DMS 273 (cell line): ENCODE measurements around the gene TMEM40.
A peak's percentile ranks its signal among the peaks of the same experiment; 100 is the strongest.
"Not testable (repeated sequence)": the region's sequence is repeated elsewhere in the genome, so short reads cannot be mapped to it uniquely, and the experiment has no call there.

Experiments
- DNase-seq: peaks from one replicate; lab custom pipeline; 2025; ENCODE audit not compliant: unreplicated experiment; lab: John Stamatoyannopoulos, UW

Gene TMEM40

DNA sequence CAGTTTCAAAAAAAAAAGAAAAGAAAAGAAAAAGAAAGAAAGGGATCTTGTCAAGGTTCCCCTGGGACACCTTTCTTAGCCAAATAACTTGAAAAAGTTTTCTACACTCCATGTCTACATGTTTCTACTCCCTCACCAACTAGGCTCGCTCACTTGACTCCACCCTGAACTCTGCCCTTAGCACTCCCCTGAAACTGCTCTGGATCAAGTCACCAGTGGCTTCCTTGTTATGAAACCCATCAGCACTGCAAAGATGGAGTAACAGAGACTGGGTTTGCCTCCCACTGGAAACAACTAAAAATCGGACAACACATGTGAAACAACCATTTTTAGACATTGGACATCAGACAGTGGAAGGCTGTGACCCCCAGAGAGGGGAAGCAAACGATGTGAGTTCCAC is 36.8 kb downstream of the TMEM40 start:
- DNase-seq = no peak

DNA sequence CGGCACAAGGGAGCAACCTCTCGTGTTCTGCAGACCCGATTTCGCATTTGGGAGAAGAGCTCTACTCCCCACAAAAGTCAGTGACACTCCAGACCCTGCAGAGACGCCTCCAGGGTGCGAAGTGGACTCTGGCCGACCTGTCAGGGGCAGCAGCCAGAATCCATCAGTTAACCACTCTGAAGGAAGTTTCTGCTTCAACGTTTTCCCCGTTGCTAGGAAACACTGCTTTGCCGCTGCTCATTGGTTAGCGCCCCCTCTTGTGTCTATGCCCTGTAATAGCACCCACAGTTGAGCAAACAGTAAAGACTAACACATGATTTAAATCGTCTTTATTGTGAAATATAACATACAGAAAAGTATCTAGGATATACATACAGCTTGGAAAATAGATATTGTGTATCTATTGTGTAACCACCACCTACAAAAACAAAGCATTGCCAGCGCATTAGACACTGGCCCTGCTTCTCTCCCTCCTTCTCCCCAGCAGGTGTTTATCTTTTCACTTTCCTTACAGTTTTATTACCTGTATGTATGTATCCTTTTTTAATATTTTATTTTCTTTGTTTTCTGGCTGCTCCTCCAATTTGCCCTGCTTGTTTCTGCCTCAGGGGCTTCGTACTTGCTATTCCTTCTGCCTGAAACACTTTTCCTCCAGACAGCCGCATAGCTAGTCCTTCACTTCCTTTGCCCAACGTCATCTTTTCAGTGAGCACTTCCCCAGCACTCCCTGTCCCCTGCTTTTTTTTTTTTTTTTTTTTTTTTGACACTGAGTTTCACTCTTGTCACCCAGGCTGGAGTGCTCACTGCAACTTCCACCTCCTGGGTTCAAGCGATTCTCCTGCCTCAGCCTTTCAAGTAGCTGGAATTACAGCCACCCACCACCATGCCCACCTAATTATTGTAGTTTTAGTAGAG is 38.8 kb downstream of the TMEM40 start:
- DNase-seq = peak; percentile 84

DNA sequence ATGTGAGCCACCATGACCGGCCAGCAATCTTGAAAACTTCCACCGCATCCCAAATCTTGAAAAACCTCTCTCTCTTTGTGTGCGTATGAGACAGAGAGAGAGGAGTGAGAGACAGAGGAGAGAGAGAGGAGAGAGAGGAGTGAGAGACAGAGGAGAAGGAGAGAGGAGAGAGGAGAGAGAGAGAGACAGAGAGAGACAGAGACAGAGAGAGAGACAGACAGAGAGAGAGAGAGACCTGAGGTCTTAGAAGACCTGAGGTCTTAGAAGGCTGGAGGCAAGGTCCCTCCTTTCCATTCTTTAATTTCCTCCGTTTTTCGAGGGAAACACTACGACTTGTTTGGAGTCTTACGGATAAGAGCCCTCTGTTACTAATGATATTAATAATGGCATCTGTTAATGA is 39.5 kb downstream of the TMEM40 start:
- DNase-seq = no peak

DNA sequence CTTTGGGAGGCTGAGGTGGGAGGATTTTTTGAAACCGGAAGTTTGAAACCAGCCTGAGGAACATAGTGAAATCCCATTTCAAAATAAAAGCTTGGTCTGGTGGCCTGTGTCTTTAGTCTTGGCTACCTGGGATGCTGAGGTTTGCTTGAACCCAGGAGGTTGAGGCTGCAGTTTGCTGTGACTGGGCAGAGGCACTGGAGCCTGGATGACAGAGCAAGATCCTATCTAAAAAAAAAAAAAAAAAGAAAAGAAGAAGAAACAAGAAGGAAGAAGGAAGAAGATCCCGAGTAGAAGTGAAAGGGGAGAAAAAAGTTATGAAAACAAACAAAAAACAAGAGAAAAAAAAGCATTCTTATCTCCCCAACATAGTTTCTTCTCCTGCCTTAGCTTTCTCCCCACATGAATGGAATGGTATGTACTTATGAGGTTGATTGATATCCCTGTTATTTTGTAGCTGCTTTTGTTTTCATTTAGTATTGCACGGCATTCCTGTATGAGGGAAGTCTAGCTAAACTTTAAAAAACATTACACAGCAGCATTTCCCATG is 42.4 kb downstream of the TMEM40 start:
- peak; percentile 5 for DNase-seq

DNA sequence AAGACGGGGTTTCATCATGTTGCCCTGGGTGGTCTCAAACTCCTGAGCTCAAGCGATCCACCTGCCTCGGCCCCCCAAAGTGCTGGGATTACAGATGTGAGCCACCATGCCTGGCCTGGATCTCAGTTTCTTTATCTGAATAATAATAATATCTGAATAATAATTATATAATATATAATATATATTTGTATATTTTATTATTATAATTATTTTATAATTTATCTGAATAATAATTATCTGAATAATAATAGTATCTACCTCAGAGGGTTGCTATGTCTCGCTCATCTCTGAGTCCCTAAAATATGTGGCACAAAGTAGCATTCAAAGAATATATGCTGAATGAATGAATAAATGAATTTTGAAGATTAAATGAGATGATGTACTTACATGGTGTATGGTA is 44.8 kb downstream of the TMEM40 start:
- no peak for DNase-seq

DNA sequence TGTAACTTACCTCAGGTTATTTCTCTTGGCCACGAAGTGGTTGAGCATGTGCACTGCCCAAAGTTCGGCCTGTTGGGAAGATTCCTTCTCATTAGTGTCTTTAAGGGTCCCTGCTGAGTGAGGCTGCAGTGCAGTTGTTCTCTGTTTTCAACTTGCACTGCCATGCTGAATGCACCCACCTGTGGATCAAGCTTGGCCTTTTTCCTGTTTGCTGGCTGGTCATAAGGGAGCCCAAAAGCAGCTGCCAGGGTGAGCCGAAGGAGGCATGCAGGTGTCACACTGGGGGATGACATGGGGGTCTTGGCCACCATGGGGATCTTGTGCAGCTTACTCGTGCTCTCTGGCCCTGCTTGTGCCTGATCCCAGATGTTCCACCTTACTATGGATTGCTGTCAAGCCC is 49.0 kb downstream of the TMEM40 start:
- DNase-seq = no peak

DNA sequence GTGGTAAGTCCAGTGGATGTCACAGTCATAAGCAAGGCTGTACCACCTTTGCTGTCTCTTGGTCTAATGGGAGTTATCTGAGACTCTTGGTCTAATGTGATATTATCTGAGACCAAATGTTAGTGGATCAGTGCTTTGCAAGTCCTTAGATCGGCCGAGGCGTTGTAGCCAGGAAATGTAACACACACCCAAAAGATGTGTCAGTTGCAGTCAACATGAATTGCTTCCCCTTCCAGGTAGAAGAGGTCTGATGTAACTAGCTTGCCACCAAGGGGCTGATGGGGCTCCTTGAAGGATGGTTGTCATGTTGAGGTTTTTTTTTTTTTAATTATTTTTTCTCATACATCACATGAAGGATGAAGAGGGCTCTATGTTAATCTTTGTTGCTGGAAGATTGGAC is 49.7 kb downstream of the TMEM40 start:
- no peak for DNase-seq

DNA sequence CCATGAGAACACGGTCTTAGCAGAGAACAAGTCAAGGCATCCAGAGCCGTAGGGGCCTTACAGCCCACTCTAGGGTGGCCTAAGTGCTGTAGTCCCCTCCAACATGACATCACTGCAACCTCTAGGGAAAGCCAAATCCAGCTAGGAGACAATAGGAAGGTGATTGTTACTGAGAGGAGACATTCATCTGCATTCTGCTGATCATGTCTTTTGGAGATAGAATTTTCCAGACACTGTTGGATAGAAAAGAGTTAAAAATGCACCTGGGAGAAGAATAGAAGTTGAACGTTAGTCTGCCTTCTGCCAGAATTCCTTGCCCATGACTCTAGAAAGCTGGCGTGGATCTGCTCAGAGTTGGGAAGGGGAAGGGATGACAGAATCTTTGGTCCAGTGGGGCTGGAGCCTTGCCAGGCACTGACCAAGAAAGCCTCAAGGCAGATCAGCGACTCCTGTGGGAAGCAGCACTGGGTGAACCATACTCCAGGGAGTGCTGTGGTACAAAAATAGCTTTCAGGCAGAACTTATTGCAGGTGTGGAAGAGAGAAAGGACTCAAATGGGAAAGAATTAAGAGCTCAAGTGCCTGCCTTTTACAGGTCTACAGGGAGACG is 50.4 kb downstream of the TMEM40 start:
- DNase-seq = no peak

DNA sequence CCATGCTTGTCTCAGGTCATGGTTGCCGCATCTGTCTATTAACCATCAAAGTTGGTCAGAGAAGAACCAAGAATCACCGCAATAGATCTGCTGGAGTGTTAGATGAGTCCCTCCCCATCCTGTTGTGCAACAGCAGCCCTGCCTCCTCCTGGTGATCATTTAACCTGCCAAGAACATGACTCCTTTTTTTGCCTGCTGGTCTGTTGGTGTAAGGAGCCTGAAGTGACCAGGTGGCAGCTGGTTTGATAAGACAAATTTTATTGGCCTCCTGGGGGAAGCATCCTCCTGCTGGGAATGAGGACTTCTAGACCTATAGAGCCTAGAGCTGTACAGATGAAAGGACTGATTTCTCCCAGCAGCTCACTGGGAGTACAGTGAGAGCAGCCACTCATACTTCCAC is 51.6 kb downstream of the TMEM40 start:
- peak; percentile 80 for DNase-seq

DNA sequence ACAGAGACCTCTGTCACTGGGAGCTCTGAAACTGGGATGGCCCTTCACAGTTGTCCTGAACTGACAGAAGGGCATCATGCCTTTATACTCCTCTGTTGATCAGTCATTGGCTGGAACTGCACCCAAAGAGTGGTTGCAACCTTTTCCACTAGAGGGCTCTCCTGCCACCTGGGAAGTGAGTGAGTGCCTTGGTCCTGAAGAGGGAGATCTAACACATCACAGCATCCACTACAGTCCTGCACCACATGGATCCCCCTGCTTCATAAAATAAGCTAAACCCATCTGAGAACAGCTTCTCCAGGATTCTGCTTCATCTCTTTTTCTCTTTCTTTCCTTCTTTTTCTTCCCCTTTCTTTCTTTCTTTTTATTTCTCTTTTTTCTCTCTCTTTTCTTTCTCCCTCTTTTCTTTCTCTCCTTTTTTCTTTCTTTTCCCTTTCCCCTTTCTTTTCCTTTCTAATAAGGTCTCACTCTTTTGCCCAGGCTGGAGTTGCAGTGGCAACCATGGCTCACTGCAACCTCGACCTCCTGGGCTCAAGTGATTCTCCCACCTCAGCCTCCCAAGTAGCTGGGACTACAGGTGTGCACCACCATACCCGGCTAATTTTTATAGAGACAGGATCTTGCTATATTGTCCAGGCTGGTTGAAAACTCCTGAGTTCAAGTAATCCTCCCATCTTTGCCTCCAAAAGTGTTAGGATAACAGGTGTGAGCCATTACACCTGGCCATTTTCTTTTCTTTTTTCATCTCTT is 52.4 kb downstream of the TMEM40 start:
- DNase-seq = peak; percentile 91

DNA sequence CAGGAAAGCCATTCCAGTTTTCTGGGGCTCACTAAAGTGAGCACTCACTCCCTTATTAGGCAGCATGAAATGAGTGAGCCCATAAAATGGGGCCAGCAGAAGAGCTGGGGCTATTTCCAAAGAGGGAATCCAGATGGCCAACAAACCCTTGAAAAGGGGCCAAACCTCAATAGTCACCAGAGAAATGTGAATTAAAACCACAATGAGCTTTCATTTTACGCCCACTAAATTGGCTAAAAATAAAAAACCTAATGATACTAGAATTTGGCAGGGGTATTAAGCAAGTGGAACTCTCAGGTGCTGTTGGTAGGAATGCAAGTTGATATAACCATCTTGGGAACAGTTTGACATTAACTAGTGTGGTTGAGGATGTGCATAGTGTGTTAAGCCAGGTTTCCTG is 53.1 kb downstream of the TMEM40 start:
- no peak for DNase-seq

DNA sequence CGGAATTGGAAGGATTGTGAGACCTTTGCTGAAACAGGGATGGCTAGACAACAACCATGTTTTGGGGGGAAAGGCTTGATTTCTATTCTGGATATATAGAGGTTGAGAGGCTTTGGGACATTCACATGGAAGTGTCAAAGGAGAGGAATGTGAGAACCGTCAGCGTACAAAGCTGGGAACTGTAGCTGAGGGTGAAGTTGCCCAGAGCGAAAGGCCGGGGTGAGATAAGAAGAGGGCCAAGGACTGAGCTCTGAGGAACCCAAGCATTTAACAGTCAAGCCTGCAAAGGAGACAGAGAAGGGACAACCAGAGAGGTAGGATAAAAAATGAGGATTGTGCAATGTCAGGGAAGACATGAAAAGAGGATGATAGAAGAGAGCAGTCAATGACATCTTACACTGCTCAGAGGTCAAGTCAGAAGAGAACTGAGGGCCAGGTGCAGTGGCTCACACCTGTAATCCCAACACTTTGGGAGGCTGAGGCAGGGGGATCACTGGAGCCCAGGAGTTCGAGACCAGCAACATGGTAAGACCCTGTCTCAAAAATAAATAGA is 53.6 kb downstream of the TMEM40 start:
- DNase-seq = no peak

DNA sequence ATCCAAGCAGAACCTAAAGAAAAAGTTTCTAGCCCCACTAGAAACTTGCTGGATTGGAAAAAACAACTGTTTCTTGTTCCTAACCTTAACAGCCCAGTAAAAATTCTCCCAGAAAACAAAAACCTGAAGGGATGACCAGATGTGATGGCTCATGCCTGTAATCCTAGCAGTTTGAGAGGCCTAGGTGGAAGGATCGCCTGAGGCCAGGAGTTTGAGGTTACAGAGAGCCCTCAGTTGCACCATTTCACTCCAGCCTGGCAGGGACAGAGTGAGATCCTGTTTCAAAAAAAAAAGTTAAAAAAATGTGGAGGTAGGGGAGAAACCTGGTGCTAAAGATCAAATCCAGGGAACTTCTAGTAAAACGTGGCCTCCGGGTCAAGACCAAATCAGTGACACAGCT is 56.6 kb downstream of the TMEM40 start:
- no peak for DNase-seq

DNA sequence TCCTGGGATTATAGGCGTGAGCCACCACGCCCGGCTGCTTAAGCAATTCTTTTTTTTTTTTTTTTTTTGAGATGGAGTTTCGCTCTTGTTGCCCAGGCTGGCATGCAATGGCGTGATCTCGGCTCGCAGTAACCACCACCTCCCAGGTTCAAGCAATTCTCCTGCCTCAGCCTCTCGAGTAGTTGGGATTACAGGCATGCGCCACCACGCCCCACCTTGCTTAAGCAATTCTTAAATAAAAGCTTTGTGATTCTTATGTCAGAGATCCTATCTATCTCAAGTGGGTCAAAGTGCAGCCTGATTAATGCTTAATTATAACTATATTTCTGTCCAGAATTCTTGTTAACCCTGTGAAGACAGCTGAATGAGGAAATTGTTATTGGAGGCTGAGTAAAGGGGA is 57.5 kb downstream of the TMEM40 start:
- not testable (repeated sequence) for DNase-seq

DNA sequence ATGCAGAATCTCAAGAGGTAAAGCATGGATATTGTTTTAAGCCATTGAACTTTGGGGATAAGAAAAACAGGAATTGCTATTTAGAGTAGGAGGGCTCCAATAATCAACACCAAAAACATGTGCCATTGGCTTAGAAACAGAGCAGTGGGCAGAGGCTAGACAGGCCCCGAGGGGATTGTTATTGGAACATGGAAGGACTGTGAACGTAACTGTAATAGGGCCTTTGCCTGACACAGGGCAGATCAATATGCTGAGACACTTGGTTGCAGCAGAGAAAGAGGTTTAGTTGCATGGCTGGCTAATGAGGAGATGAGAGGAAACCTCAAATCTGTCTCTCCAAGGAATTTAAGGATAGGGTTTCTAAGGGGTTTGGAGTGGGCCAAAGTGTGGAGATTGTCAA is 58.3 kb downstream of the TMEM40 start:
- no peak for DNase-seq

DNA sequence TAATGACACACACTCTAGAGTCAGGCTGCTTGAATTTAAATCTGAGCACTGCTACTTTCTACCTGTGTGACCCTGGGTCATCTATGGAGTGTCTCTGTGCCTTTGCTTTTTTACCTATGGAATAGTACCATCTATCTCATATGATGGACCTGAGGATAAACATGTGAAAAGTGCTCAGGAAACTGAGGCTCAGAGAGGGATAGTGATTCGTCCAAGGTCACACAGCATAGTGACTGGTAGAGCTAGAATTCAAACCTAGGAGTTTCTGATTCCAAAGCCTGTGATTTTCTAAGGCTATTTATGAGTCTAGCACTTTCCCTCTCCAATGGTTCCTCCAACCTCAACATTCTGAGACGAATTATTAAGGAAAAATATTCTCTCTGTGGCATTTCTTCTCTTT is 63.1 kb downstream of the TMEM40 start:
- no peak for DNase-seq

DNA sequence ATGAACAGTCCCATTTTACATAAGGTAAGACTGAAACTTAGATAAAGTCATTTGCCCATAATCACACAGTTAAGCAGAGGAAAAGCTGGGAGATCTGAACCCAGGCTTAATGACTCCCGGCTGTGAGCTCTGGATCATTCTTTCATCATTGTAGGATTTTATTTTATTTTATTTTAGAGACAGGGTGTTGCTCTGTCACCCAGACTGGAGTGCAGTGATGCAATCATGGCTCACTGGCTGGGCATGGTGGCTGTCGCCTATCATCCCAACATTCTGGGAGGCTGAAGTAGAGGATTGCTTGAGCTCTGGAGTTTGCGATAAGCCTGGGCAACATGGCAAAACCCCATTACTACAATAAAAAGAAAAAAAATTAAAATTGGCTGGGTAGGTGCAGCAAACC is 63.9 kb downstream of the TMEM40 start:
- no peak for DNase-seq

DNA sequence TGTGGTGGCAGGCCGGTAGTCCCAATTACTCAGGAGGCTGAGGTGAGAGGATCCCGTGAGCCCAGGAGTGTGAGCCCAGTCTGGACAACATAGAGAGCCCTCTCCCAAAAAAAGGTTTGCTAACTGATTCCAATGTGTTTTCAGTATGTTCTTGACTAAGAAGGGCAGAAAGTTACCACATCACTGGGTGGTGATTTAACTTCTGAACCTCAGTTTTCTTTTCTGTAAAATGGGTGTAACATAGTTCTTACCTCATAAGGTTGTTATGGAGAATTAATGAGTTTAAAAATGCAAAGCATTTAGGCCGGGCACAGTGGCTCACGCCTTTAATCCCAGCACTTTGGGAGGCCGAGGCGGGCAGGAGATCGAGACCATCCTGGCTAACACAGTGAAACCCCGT is 66.6 kb downstream of the TMEM40 start:
- no peak for DNase-seq

DNA sequence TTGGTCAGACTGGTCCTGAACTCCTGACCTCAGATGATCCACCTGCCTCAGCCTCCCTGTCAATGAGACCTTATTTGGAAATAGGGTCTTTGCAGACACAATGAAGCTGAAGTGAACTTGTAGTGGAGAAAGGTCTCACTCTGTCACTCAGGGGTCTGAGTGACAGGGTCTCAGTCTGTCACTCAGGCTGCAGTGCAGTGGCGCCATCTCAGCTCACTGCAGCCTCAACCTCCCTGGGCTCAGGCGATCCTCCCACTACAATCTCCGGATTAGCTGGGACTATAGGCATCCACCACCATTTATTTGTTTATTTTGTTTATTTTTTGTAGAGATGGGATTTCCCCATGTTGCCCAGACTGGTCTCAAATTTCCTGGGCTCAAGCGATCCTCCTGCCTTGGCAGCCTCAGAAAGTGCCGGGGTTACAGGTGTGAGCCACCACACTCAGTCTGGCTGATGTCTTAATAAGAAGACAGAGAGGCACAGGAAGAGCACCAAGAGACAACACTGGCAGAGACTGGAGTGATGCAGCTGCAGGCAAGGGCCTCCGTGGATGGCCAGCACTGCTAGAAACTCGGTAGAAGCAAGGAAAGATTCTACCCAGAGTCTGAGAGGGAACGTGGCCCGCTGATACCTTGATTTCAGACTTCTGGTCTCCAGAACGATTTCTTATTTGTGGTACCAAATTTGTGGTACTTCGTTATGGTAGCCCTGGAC is 68.9 kb downstream of the TMEM40 start:
- DNase-seq = no peak

DNA sequence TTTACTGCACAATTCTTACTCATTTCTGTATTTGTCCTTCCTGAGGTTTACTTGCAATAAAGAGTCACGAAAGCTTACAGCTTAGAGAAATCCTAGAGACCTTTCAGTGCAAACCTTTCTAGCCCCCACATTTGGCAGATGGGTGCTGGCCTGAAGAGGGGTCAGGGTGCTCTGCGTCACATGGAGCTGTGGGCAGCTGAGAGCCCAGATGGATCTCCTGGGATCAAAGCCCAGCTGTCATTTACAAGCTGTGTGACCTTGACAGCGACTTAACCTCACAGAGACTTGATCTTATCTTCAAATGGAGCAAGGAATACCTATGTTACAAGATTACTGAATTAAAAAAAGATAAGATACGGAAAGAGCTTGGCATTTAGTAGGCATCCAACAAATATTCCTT is 71.1 kb downstream of the TMEM40 start:
- no peak for DNase-seq

DNA sequence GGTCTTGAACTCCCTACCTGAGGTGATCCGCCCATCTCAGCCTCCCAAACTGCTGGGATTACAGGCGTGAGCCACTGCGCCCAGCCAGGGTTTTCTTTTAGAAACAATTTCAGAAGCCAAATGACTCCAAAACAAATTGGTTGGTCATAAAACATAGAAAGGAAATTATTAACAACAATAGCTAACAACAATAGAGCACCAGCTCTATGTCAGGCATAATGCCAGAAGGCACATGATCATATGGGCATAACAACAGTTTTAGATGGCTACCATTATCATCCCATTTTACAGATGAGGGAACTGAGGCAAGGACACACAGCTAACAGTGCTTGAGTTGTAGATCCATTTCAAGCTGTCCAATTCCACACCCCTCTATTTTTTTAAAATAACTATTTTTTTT is 73.0 kb downstream of the TMEM40 start:
- no peak for DNase-seq
